Measurements from ENCODE around the gene ZBTB20. TPM values are rescaled to one million over a fixed set of nuclear protein-coding genes. Genes with fewer than 3 reads are reported as not detected.

The ZBTB20 gene
- total and polyA plus RNA-seq, 4 donors = 0.88 to 83.2 (median 20.4) TPM

DNA sequence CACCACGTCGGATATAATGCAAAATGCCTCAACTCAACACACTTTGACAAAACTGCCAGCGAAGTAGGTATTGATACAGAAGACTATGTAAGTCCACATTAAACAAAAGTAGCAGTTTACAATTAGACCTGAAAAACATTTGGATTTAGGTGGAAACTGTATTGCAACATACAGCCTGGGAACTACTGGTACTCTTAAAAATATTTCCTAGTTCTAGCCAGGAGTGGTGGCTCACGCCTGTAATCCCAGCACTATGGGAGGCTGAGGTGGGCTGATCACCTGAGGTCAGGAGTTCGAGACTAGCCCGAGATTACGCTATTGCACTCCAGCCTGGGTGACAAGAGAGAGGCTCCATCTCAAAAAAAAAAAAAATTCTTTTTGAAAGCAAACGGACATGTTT is 246.2 kb downstream of the ZBTB20 start:
- Histone ChIP-seq H3K4me3 (ENCODE audit: low read depth in 1 of 3, low read length in 3 of 3) (peak overlapping the region; percentile 46 to 85 (median 56)), H3K9ac (ENCODE audit: low read depth in 1 of 2, low read length in 2 of 2) (peak overlapping the region; percentile 42 to 95), H3K9me3 (ENCODE audit: control insufficient read depth in 4 of 4, low read length in 3 of 4) (no peaks in the 10 kb centered on the region), H3K4me1 (ENCODE audit: control insufficient read depth in 4 of 4, insufficient read depth in 4 of 4, low read length in 3 of 4) (peaks cover 1 to 44% (median 31%) of the 10 kb centered on the region in 4 donors), H3K27me3 (ENCODE audit: control insufficient read depth in 4 of 4, insufficient read depth in 4 of 4, low read length in 3 of 4) (no peaks in the 10 kb centered on the region), H3K27ac (ENCODE audit: low read depth in 1 of 2, low read length in 2 of 2) (peak overlapping the region; percentile 88 to 99), H3K36me3 (ENCODE audit: control insufficient read depth in 4 of 4, insufficient read depth in 3 of 4, low read depth in 1 of 4, low read length in 3 of 4) (no peaks in the 10 kb centered on the region)
- WGBS = 32% methylated on average over 8 of the region's 8 CpGs
- DNase-seq (ENCODE audit: low spot score) = no peak
- TF ChIP-seq EGR1 (IDR thresholded peaks at IDR 0.05; ENCODE audit: low read depth in 2 of 2) (no peak), SP1 (IDR thresholded peaks at IDR 0.05) (peak; percentile 14), YY1 (IDR thresholded peaks at IDR 0.05) (peak; percentile 20)

DNA sequence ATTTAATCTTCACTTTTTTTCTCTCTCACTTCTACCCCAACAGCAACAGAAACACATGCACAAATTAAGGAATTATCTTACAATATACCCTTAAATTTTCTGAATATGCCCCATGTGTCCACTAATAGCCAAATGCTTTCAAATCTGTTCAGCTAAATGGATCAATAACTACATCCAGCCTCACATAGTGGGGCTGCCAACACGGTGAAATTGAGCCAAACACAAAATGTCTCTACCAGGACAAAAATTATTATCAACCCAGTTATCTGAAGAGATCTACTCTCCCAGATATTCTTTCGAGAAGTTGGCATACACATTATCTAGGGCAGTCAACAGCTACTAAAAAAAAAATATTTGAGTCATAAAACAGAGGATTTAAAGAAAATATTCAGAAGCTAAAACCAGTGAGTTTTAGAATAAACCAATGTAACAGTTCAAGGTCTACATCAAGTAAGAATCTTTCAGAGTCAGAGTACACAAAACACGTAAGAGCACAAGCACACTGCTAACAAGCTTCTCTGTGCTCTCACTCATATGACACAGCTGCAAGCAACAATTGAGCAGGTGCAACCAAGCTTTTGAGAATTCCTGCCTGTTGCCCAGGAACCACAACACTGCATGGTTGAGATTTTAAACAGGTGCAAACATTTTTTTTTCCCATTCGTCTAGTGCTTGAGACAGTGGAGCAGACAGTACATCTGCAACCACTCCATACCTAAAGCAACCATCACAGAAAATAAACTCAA is 247.7 kb downstream of the ZBTB20 start:
- Histone ChIP-seq H3K4me1 (ENCODE audit: control insufficient read depth in 4 of 4, insufficient read depth in 4 of 4, low read length in 3 of 4) (peaks cover 1 to 49% (median 35%) of the 10 kb centered on the region in 4 donors), H3K9me3 (ENCODE audit: control insufficient read depth in 4 of 4, low read length in 3 of 4) (no peaks in the 10 kb centered on the region), H3K27me3 (ENCODE audit: control insufficient read depth in 4 of 4, insufficient read depth in 4 of 4, low read length in 3 of 4) (no peaks in the 10 kb centered on the region), H3K36me3 (ENCODE audit: control insufficient read depth in 4 of 4, insufficient read depth in 3 of 4, low read depth in 1 of 4, low read length in 3 of 4) (no peaks in the 10 kb centered on the region), H3K9ac (ENCODE audit: low read depth in 1 of 2, low read length in 2 of 2) (peak overlapping the region; percentile 42 to 95), H3K4me3 (ENCODE audit: low read depth in 1 of 3, low read length in 3 of 3) (peak overlapping the region; percentile 28 to 50 (median 37)), H3K27ac (ENCODE audit: low read depth in 1 of 2, low read length in 2 of 2) (peak overlapping the region; percentile 81 to 85)
- WGBS = 22% methylated on average over 4 of the region's 4 CpGs
- TF ChIP-seq, protein P1, sequence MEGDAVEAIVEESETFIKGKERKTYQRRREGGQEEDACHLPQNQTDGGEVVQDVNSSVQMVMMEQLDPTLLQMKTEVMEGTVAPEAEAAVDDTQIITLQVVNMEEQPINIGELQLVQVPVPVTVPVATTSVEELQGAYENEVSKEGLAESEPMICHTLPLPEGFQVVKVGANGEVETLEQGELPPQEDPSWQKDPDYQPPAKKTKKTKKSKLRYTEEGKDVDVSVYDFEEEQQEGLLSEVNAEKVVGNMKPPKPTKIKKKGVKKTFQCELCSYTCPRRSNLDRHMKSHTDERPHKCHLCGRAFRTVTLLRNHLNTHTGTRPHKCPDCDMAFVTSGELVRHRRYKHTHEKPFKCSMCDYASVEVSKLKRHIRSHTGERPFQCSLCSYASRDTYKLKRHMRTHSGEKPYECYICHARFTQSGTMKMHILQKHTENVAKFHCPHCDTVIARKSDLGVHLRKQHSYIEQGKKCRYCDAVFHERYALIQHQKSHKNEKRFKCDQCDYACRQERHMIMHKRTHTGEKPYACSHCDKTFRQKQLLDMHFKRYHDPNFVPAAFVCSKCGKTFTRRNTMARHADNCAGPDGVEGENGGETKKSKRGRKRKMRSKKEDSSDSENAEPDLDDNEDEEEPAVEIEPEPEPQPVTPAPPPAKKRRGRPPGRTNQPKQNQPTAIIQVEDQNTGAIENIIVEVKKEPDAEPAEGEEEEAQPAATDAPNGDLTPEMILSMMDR (IDR thresholded peaks at IDR 0.05; ENCODE audit: low read depth, low read length, missing input control) = no peak
- TF ChIP-seq, protein P2, sequence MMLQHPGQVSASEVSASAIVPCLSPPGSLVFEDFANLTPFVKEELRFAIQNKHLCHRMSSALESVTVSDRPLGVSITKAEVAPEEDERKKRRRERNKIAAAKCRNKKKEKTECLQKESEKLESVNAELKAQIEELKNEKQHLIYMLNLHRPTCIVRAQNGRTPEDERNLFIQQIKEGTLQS (IDR thresholded peaks at IDR 0.05) = no peak
- peak; percentile 86 to 87 for TF ChIP-seq HNF4A (conservative IDR thresholded peaks at IDR 0.05)
- TF ChIP-seq NR2F2 (IDR thresholded peaks at IDR 0.05) = no peak
- TF ChIP-seq, protein P3, sequence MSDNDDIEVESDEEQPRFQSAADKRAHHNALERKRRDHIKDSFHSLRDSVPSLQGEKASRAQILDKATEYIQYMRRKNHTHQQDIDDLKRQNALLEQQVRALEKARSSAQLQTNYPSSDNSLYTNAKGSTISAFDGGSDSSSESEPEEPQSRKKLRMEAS (IDR thresholded peaks at IDR 0.05) = peak; percentile 61
- peak; percentile 98 for TF ChIP-seq TAF1 (conservative IDR thresholded peaks at IDR 0.05)
- TF ChIP-seq YY1 (IDR thresholded peaks at IDR 0.05) = peak; percentile 88
- peak; percentile 73 to 77 for TF ChIP-seq JUND (IDR thresholded peaks at IDR 0.05)
- TF ChIP-seq, protein P4, sequence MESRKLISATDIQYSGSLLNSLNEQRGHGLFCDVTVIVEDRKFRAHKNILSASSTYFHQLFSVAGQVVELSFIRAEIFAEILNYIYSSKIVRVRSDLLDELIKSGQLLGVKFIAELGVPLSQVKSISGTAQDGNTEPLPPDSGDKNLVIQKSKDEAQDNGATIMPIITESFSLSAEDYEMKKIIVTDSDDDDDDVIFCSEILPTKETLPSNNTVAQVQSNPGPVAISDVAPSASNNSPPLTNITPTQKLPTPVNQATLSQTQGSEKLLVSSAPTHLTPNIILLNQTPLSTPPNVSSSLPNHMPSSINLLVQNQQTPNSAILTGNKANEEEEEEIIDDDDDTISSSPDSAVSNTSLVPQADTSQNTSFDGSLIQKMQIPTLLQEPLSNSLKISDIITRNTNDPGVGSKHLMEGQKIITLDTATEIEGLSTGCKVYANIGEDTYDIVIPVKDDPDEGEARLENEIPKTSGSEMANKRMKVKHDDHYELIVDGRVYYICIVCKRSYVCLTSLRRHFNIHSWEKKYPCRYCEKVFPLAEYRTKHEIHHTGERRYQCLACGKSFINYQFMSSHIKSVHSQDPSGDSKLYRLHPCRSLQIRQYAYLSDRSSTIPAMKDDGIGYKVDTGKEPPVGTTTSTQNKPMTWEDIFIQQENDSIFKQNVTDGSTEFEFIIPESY (IDR thresholded peaks at IDR 0.05) = peak; percentile 64
- peak; percentile 35 to 36 for TF ChIP-seq RAD21 (IDR thresholded peaks at IDR 0.05)
- TF ChIP-seq HNF4G (IDR thresholded peaks at IDR 0.05) = peak; percentile 37
- peak; percentile 89 for TF ChIP-seq SP1 (IDR thresholded peaks at IDR 0.05)
- TF ChIP-seq RXRA (IDR thresholded peaks at IDR 0.05) = peak; percentile 68 to 75
- peak; percentile 67 for TF ChIP-seq FOXA2 (IDR thresholded peaks at IDR 0.05)
- TF ChIP-seq GABPA (IDR thresholded peaks at IDR 0.05 in 1 of 2, conservative IDR thresholded peaks at IDR 0.05 in 1 of 2) = no peak
- peak in 1 of 2 donors; percentile 23 for TF ChIP-seq EGR1 (IDR thresholded peaks at IDR 0.05; ENCODE audit: low read depth in 2 of 2)
- DNase-seq (ENCODE audit: low spot score) = no peak

All from liver (tissue), 9 donors.